ENCODE data around the gene KDM1B.
A peak's percentile ranks its signal among the peaks of the same experiment; 100 is the strongest.
"Not testable (repeated sequence)": the region's sequence is repeated elsewhere in the genome, so short reads cannot be mapped to it uniquely, and the experiment has no call there.

KDM1B gene

GRCh38 chr6:18228590-18228989, 73.4 kb downstream of the KDM1B start:
- not testable (repeated sequence) for DNase-seq (ENCODE audit: low read depth in 2 of 2)

- not testable (repeated sequence) for DNase-seq (ENCODE audit: low read depth in 2 of 2)
Observed at GRCh38 chr6:18231856-18232255, 76.6 kb downstream of the KDM1B start.

DNA sequence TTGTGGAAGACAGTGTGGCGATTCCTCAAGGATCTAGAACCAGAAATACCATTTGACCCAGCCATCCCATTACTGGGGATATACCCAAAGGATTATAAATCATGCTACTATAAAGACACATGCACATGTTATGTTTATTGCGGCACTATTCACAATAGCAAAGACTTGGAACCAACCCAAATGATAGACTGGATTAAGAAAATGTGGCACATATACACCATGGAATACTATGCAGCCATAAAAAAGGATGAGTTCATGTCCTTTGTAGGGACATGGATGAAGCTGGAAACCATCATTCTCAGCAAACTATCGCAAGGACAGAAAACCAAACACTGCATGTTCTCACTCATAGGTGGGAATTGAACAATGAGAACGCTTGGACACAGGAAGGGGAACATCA, 78.5 kb downstream of the KDM1B start:
- not testable (repeated sequence) for DNase-seq (ENCODE audit: low read depth in 2 of 2)

DNA sequence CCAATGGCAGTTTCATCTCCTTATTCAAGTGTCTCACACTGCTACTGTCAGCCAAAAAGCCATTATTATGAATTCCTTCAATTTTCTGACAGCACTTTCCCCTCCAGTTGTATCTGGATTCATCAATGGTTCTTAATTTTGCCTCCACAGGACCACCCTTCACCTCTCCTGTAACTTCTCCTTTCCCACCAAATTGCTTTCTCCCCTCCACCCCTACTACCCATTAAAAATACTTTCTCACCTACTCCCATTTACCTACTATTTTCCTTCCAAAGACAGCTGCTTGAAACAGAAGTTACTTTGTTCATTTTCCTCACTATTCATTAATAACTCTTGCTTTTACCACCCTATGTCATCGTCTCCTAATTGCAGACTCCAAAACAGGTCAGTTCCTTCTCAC, 79.3 kb downstream of the KDM1B start:
- no peak for DNase-seq (ENCODE audit: low read depth in 2 of 2)

- DNase-seq (ENCODE audit: low read depth in 2 of 2) = no peak
Observed at GRCh38 chr6:18235524-18235923, 80.3 kb downstream of the KDM1B start.

DNA sequence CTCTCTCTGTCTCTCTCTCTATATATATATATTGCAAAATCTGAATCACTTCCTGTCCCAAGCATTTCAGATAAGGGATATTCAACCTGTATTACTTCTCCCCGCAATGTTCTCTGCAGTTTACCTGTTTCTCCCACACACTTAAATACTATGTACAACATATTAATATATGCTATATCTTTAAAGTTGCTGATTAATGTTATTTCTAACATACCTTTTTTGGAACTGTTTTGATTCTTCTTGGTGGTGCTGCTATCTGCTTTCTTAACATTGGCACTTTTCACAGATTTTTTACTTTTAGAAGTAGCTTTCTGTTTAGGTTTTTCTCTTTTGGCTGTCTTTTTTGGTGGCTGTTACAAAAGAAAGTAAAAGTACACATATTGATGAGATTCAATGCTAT, 81.9 kb downstream of the KDM1B start:
- no peak for DNase-seq (ENCODE audit: low read depth in 2 of 2)

DNA sequence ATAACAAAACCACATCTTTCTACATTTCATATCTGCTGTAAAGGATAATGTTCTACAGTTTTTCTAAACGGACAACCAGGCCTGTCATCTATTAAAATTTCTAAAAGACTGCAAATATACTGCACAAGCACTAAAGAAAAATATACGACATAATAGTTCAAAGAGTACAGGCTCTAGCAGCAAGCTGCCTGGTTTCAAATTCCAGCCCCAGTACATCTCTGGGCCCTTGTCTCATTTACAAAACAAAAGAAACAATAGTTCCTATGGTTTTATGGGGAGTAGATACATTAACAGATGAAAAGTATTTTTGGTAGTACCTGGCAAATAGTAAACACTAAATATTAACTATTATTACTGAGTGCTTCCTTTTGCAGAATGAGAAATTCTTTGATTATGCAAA, 85.0 kb downstream of the KDM1B start:
- no peak for DNase-seq (ENCODE audit: low read depth in 2 of 2)

DNA sequence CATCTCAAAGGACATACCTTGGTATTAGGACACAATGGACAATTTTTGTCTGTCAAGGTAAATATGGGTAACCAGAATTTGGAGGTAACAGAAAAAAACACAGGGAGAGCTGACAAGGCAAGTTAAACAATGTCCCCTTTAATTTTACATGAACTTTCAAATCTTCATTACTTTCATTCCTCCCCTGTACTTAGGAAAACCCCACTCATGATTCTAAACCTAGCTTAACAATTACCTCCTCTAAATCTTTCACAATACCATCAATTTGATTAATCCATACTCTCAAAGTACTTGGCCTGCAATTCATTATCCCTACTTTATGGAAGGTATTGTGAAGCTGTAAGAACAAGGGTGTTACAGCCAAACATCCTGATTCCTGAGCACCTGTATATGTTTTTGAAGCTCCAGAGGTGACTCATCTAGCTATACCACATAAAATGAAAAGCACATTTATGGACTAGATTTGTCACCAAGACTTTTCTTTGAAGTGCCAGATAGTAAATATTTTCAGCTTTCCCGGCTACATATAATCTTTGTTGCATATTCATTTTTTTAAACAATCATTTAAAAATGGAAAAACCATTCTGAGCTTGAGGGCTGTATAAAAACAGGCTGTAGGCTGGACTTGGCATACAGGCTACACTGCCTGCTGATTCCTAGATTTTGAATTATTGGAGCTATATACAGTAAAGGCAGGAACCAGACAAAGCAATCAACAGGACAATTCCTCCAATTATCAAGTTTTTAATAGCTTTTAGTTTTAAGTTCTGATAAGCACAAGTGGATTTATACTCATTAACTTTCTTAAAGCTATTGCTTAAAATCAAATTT, 86.2 kb downstream of the KDM1B start:
- no peak for DNase-seq (ENCODE audit: low read depth in 2 of 2)

DNA sequence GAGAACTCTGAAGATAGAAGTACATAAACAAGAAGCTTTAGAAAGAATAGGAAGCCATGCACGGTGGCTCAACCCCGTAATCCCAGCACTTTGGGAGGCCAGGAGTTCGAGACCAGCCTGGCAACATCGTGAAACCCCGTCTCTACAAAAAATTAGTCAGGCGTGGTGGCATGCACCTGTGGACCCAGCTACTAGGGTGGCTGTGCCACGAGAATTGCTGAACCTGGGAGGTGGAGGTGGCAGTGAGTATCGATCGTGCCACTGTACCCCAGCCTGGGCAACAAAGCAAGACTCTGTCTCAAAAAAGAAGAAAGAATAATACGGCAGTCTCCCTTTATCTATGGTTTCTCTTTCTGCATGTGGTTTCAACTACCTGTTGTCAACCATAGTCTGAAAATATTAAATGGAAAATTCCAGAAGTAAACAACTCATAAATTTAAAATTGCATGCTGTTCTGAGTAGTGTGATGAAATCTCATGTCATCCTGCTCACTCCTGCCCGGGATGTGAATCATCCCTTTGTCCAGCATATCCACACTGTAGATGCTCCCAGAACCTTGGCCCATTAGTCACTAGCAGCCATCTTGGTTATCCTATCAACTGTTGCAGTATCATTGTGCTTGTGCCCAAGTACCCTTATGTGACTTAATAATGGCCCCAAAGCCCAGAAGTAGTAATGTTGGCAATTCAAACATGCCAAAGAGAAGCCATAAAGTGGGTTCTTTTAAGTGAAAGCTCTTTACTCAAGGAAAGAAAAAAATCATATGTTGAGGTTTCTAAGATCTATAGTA, 87.0 kb downstream of the KDM1B start:
- DNase-seq (ENCODE audit: low read depth in 2 of 2) = no peak

DNA sequence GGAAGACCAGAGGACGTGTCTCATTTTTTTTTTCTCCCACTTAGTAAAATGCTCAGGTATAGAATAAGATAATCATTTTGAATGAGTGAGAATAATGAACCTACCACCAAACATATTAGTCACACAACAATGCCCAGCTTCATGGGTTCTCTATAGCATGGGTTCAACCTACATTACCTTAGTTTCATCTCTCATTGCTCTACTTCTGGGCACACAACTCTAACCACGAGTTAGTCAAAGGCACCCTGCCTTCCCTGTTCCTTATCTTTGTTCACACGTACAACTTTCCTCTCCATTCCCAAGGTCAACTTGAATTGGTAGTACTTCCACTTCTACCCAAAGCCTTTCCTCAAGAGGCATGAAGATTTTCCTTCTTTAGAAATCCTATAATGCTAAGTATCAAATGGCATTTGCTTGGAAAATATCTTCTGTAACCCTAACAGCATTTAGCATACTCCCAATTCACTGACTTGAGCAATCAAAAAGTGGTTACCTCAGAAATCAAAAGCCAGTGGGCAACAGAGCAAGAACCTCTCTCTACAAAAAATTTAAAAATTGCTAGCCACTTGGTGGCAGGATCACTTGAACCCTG, 88.2 kb downstream of the KDM1B start:
- DNase-seq (ENCODE audit: low read depth in 2 of 2) = no peak

- no peak for DNase-seq (ENCODE audit: low read depth in 2 of 2)
Observed at GRCh38 chr6:18244251-18244650, 89.0 kb downstream of the KDM1B start.

DNA sequence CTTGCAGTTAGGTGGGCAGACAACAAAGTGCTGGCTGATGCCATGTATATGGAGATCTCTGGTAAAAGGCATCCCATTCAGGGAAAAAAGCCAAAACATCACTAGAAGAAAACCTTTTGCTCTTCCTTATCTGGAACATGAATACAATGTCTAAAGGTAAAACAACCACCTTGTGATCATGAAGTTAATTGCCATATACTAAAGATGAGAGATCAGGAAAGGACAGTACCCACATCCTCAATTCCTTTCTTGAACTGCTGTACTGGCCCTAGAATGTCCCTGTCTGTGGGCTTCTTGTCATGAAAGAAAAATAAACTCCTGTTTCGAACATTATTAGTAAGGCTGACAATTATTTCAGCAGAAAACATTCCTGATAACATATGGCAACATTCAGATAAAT, 89.9 kb downstream of the KDM1B start:
- DNase-seq (ENCODE audit: low read depth in 2 of 2) = no peak

- peak in 1 of 2 donors; percentile 23 for DNase-seq (ENCODE audit: low read depth in 2 of 2)
Observed at GRCh38 chr6:18245642-18246041, 90.4 kb downstream of the KDM1B start.

DNA sequence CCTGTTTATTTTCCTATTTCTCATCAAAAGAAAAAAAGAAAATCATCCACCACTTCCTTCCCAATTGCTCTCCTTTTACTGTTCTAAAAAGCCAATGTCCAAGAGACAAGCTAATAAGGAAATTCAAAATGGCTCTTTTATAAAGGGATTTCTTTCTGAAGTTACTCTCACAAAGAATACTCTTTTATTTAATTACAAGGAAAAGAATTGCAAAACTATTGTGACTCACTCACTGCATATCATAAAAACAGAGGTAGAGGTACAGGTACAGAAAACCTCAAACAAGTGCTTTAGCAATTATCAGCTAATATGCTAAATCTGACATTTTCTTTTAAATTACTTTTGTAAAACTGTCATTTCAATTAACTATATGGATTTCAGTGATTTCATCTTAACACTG, 91.0 kb downstream of the KDM1B start:
- no peak for DNase-seq (ENCODE audit: low read depth in 2 of 2)

GRCh38 chr6:18247002-18247401, 91.8 kb downstream of the KDM1B start:
- DNase-seq (ENCODE audit: low read depth in 2 of 2) = no peak

DNA sequence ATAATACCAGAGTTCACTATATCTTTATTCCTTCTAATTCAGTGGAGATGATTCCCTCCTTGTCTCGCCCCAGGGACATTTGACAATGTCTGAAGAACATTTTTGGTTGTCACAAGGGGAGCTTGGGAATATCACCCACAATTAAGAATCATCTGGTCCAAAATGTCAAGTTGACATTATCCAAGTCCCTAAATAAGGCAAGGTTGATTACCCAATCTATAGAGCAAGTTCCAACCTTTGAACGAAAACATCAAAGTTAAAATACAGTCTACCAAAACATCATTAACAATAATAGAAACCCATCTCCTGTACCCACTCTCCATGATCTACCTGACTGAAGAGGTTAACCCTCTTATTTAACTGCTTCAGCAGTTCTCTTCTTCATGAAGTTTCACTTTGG, 93.5 kb downstream of the KDM1B start:
- DNase-seq (ENCODE audit: low read depth in 2 of 2) = no peak

GRCh38 chr6:18249271-18249670, 94.0 kb downstream of the KDM1B start:
- no peak for DNase-seq (ENCODE audit: low read depth in 2 of 2)

- no peak for DNase-seq (ENCODE audit: low read depth in 2 of 2)
Observed at GRCh38 chr6:18253635-18254034, 98.4 kb downstream of the KDM1B start.

- no peak for DNase-seq (ENCODE audit: low read depth in 2 of 2)
Observed at GRCh38 chr6:18254793-18255192, 99.6 kb downstream of the KDM1B start.

- DNase-seq (ENCODE audit: low read depth in 2 of 2) = no peak
Observed at GRCh38 chr6:18259675-18260447, 104.6 kb downstream of the KDM1B start.

- DNase-seq (ENCODE audit: low read depth in 2 of 2) = peak in 1 of 2 donors; percentile 19
Observed at GRCh38 chr6:18260448-18261106, 105.4 kb downstream of the KDM1B start.

Data from stimulated activated CD8-positive, alpha-beta memory T cell treated with anti-CD3 and anti-CD28 coated beads, Interleukin-2, amount 100 ng/mL, for 48 hours (primary cell).